Activated CD8-positive, alpha-beta T cell treated with anti-CD3 and anti-CD28 coated beads for 36 hours (primary cell): Measurements from ENCODE around the gene SPSB4. TPM values are rescaled to one million over a fixed set of nuclear protein-coding genes. Genes with fewer than 3 reads are reported as not detected.

Experiments
- ATAC-seq: fragments of 200-7000 bp; cut with Tn5 transposase; one replicate; pipeline ENCODE4 v1.10.0; 2021; ENCODE audit warnings: mild to moderate bottlenecking, moderate library complexity
- CTCF ChIA-PET: fragments of 350-600 bp; sonication (Branson Sonifier 250); formaldehyde crosslinking; loops from one replicate; lab custom pipeline; 2021; ENCODE audit warnings: antibody characterized with exemption; lab: Charles Lee
- POLR2A ChIA-PET: fragments of 350-600 bp; sonication (Branson Sonifier 250); formaldehyde crosslinking; loops from one replicate; lab custom pipeline; 2021; ENCODE audit warnings: antibody characterized with exemption; lab: Charles Lee
- DNase-seq: peaks from one replicate; pipeline ENCODE4 v3.0.0-alpha.2; 2020
- H3K27ac Mint-ChIP-seq: one replicate; pipeline ENCODE4 v1.8.0; 2021; ENCODE audit warnings: mild to moderate bottlenecking, mixed read lengths
- H3K27me3 Mint-ChIP-seq: one replicate; pipeline ENCODE4 v1.8.0; 2021; ENCODE audit warnings: mixed read lengths
- H3K36me3 Mint-ChIP-seq: one replicate; pipeline ENCODE4 v1.8.0; 2021; ENCODE audit warnings: low read depth, mixed read lengths
- H3K4me1 Mint-ChIP-seq: one replicate; pipeline ENCODE4 v1.8.0; 2021; ENCODE audit warnings: low read depth, mixed read lengths
- H3K4me3 Mint-ChIP-seq: one replicate; pipeline ENCODE4 v1.8.0; 2021; ENCODE audit warnings: mild to moderate bottlenecking, moderate library complexity, mixed read lengths
- H3K9me3 Mint-ChIP-seq: one replicate; pipeline ENCODE4 v1.8.0; 2021; ENCODE audit warnings: mixed read lengths
- intact Hi-C: fragments of 100-400 bp; cut with micrococcal nuclease; formaldehyde crosslinking; loops from one replicate; pipeline ENCODE4 v1.10.0; 2022
- total RNA-seq, 2 experiments: library from RNA; stranded (reverse); gene quantifications; one replicate each; pipeline ENCODE4 v1.2.3, GENCODE V29; 2021
- TF ChIP-seq, protein P1 (sequence below): fragments of 200-600 bp; IDR thresholded peaks from one replicate; pipeline ENCODE4 v1.8.0; 2022; ENCODE audit warnings: antibody characterized with exemption, mild to moderate bottlenecking

Gene SPSB4
- total RNA-seq, 2 experiments from 2014 or later, result not detected

DNA sequence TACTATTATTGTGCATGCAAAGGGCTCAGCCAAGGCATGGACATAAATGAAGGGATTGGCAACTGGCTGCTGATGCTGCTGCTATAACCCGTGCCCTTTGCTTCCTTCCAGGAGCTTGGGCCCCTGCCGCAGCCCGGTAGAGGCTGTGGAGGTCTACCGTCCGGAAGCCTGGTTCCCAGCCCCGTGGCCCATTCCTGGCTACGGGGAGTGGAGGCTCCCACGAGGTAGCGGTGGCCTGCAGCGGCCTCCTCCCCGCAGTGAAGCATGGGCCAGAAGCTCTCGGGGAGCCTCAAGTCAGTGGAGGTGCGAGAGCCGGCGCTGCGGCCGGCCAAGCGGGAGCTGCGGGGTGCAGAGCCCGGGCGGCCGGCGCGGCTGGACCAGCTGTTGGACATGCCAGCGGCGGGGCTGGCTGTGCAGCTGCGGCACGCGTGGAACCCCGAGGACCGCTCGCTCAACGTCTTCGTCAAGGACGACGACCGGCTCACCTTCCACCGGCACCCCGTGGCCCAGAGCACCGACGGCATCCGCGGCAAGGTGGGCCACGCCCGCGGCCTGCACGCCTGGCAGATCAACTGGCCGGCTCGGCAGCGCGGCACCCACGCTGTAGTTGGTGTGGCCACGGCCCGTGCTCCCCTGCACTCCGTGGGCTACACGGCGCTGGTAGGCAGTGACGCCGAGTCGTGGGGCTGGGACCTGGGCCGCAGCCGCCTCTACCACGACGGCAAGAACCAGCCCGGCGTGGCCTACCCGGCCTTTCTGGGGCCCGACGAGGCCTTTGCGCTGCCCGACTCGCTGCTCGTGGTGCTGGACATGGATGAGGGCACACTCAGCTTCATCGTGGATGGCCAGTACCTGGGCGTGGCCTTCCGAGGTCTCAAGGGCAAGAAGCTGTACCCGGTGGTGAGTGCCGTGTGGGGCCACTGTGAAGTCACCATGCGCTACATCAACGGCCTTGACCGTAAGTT is 15.0 kb downstream of the SPSB4 start:
- Mint-ChIP-seq H3K9me3 (no peaks in the 10 kb centered on the region), H3K27ac (no peak overlapping the region), H3K27me3 (peaks cover 2% of the 10 kb centered on the region), H3K4me3 (no peak overlapping the region), H3K36me3 (no peaks in the 10 kb centered on the region), H3K4me1 (peaks cover 2% of the 10 kb centered on the region)
- ATAC-seq (no peak), DNase-seq (no peak)
- ChIA-PET POLR2A (no interaction called here), CTCF (interaction anchor here (1.8 kb wide), 1 partner anchor 16 kb away, joined by 7 read pairs; the partner anchor contains the start of gene SPSB4)
- TF ChIP-seq, protein P1, sequence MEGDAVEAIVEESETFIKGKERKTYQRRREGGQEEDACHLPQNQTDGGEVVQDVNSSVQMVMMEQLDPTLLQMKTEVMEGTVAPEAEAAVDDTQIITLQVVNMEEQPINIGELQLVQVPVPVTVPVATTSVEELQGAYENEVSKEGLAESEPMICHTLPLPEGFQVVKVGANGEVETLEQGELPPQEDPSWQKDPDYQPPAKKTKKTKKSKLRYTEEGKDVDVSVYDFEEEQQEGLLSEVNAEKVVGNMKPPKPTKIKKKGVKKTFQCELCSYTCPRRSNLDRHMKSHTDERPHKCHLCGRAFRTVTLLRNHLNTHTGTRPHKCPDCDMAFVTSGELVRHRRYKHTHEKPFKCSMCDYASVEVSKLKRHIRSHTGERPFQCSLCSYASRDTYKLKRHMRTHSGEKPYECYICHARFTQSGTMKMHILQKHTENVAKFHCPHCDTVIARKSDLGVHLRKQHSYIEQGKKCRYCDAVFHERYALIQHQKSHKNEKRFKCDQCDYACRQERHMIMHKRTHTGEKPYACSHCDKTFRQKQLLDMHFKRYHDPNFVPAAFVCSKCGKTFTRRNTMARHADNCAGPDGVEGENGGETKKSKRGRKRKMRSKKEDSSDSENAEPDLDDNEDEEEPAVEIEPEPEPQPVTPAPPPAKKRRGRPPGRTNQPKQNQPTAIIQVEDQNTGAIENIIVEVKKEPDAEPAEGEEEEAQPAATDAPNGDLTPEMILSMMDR, result no peak
- intact Hi-C loops, result no loop called here

DNA sequence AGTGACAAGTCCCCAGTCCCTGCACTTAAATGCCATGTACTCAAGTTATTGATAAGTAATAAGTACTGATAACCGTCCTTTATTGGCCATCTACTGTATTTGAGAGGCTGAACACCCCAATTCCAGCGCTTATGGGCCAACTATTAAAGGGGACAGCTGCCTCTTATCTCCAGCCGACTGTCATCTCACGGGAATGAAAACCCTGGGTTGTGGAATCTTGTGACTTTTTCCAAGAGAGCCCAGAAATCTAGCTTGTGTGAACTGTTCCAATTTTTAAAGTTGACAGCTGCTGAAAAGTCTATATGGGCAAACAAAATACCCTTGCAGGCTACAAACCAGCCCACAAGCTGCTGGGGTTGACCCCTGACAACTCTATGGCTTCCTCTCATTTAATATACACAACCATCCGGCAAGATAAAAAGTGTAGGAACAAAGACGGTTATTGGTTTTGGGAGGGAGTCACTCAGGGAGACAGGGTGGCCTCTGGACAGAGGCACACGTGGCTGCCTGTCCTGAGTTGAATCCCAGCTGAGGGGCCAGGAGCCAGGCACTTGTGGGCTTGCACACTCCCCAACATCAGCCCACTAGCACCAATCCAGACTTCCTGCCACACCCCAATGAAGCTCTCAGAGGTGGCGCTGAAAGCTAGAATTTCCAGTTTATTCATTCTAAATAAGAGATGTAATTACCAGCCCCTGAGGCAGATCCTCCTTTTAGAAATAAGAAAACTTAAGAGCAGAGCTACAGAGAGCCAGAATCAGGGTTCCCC is 16.2 kb downstream of the SPSB4 start:
- peaks cover 2% of the 10 kb centered on the region for H3K27me3 Mint-ChIP-seq
- H3K9me3 Mint-ChIP-seq, result no peaks in the 10 kb centered on the region
- DNase-seq (no peak), ATAC-seq (no peak)
- TF ChIP-seq, protein P1, result no peak
- peaks cover 2% of the 10 kb centered on the region for H3K4me1 Mint-ChIP-seq
- no peaks in the 10 kb centered on the region for H3K36me3 Mint-ChIP-seq
- ChIA-PET CTCF (interaction anchor here (1.8 kb wide), 1 partner anchor 17 kb away, joined by 7 read pairs; the partner anchor contains the start of gene SPSB4), POLR2A (no interaction called here)
- intact Hi-C loops, result no loop called here
- H3K27ac Mint-ChIP-seq, result no peak overlapping the region
- no peak overlapping the region for H3K4me3 Mint-ChIP-seq

DNA sequence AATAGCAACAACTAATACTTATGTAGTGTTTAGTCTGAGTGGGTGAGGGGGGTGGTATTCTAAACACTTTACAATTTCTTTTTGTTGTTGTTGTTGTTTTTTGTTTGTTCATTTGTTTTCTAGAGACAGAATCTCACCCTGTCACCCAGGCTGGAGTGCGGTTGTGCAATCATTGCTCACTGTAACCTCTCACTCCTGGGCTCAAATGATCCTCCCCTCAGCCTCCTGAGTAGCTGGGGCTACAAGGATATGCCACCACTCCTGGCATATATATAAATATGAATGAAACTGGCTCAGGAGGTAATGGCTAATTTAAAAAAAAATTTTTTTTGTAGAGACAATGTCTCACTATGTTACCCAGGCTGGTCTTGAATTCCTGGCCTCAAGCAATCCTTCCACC is 19.1 kb downstream of the SPSB4 start:
- H3K4me1 Mint-ChIP-seq, result no peaks in the 10 kb centered on the region
- H3K4me3 Mint-ChIP-seq, result no peak overlapping the region
- no peak overlapping the region for H3K27ac Mint-ChIP-seq
- intact Hi-C loops, result no loop called here
- POLR2A ChIA-PET, result interaction anchor here (1.1 kb wide), 1 partner anchor 13 kb away, joined by 3 read pairs; no protein-coding TSS in a partner anchor
- DNase-seq, result no peak
- no peaks in the 10 kb centered on the region for H3K27me3 Mint-ChIP-seq
- no peak for ATAC-seq
- no peaks in the 10 kb centered on the region for H3K36me3 Mint-ChIP-seq
- CTCF ChIA-PET, result interaction anchor here (2.0 kb wide), 1 partner anchor 35 kb away, joined by 5 read pairs; no protein-coding TSS in a partner anchor
- TF ChIP-seq, protein P1, result no peak
- H3K9me3 Mint-ChIP-seq, result no peaks in the 10 kb centered on the region

DNA sequence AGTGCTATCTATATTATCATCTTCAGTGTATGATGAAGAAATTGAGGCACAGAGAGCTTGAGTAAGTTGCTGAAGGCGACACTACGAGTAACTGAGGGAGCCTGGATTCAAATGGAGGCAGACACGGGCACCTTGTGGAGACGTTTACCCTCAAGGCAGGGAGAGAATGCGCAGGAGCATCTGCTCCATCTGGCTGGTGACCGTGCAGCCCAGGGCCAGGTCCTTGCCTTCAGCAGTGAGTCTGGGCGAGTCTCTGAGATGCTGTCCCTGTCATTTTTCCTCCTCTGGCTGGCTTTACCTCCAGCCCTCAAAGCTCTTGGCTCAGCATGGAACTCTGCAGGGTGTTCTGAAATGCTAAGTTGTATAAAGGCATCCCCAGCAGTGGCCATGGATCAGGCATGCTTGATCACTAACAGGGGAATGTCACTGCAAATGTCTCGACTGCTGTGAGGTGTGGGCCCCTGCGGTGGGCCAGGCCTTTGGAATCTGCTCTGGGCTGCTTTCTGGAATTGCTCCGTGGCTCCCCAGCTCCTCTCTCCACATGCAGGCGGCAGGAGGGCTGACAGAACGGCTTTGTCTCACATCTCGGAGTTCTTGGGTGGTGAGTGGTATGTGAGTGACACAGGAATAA is 19.7 kb downstream of the SPSB4 start:
- CTCF ChIA-PET, result no interaction called here
- no peaks in the 10 kb centered on the region for H3K36me3 Mint-ChIP-seq
- POLR2A ChIA-PET, result interaction anchor here (1.1 kb wide), 1 partner anchor 14 kb away, joined by 3 read pairs; no protein-coding TSS in a partner anchor
- no peaks in the 10 kb centered on the region for H3K9me3 Mint-ChIP-seq
- no peak for DNase-seq
- no peaks in the 10 kb centered on the region for H3K27me3 Mint-ChIP-seq
- ATAC-seq, result no peak
- TF ChIP-seq, protein P1, result no peak
- intact Hi-C loops, result no loop called here
- H3K4me3 Mint-ChIP-seq, result no peak overlapping the region
- no peak overlapping the region for H3K27ac Mint-ChIP-seq
- no peaks in the 10 kb centered on the region for H3K4me1 Mint-ChIP-seq
